ENCODE results near the gene TIMM17B. TPM values are rescaled to one million over a fixed set of nuclear protein-coding genes. Genes with fewer than 3 reads are reported as not detected.

The TIMM17B gene
- total RNA-seq, result 10 to 100 TPM; 40.5 to 52.1 (median 49.3) TPM
- 24.1 TPM for total RNA-seq (2013)
- 16.9 to 51.5 (median 26.0) reads per million in 29 experiments for total RNA-seq

- Mint-ChIP-seq H3K4me1 (peaks cover 16 to 34% (median 19%) of the 10 kb centered on the region in 3 donors), H3K4me3 (peak within 1 kb of the TSS; percentile 75 to 89 (median 85)), H3K27ac (peak within 1 kb of the TSS; percentile 94 to 95), H3K27me3 (peaks cover 0 to 5% of the 10 kb centered on the region in 2 donors), H3K36me3 (peaks cover 6% of the 10 kb centered on the region), H3K9me3 (no peaks in the 10 kb centered on the region)
- Histone ChIP-seq H3K36me3 (ENCODE audit: control insufficient read depth in 2 of 2, extremely low read depth in 1 of 2, insufficient read depth in 1 of 2, low read length in 1 of 2) (peaks cover 5 to 26% of the 10 kb centered on the region in 2 donors), H3K27me3 (replicated peaks in 1 of 2; ENCODE audit: control insufficient read depth in 2 of 2, extremely low read depth in 1 of 2, insufficient read depth in 2 of 2, low read length in 1 of 2) (no peaks in the 10 kb centered on the region), H3K4me3 (ENCODE audit: control insufficient read depth in 1 of 2, extremely low read depth in 1 of 2, low read length in 1 of 2) (peak within 1 kb of the TSS; percentile 66 to 94), H3K9me3 (no peaks in the 10 kb centered on the region), H3K4me1 (ENCODE audit: control insufficient read depth in 1 of 2, extremely low read depth in 1 of 2, insufficient read depth in 2 of 2, low read length in 2 of 2) (peaks cover 2 to 32% of the 10 kb centered on the region in 2 experiments), H3K27ac (ENCODE audit: low read length) (peak within 1 kb of the TSS; percentile 97)
- ATAC-seq (replicated peaks in 1 of 4) (peak; percentile 85 to 92 (median 90)), DNase-seq (peak; percentile 72 to 93 (median 86))
- POLR2A ChIA-PET, result interaction anchor here (0.5 to 2.1 kb wide), 14 partner anchors 9 to 1091 kb away, joined by 3 to 16 read pairs (median 4); partner anchors contain the start of genes SLC35A2 (in 2 of the 2), HDAC6 (in 1 of the 2), OTUD5 (in 1 of the 2) and SUV39H1 (in 1 of the 2)
- WGBS (ENCODE audit: insufficient coverage), result under 1% methylated on average over 30 of the region's 49 CpGs
- CTCF ChIA-PET, result interaction anchor here (0.7 to 1.2 kb wide), 4 partner anchors 39 to 249 kb away, joined by 3 to 6 read pairs (median 4); partner anchors contain the start of gene PCSK1N (in 1 of the 2)
Observed at GRCh38 chrX:48897625-48898306, at the start of gene TIMM17B, which contains the start of gene PQBP1. Gene TIMM17B, minus strand, starts transcription at chrX:48897768. Its CDS starts 19 bp downstream, at chrX:48897749. Gene PQBP1, plus strand, starts transcription at chrX:48897930. Its CDS starts 580 bp downstream, at chrX:48898510.

GRCh38 chrX:48945517-48946348 lies 48.2 kb upstream of the TIMM17B start:
- H3K4me1 ChIP-seq (ENCODE audit: control insufficient read depth in 1 of 2, extremely low read depth in 1 of 2, insufficient read depth in 2 of 2, low read length in 2 of 2), result peaks cover 3 to 58% of the 10 kb centered on the region in 2 experiments
- H3K4me1 Mint-ChIP-seq, result peaks cover 53 to 62% (median 57%) of the 10 kb centered on the region in 3 donors

DNA sequence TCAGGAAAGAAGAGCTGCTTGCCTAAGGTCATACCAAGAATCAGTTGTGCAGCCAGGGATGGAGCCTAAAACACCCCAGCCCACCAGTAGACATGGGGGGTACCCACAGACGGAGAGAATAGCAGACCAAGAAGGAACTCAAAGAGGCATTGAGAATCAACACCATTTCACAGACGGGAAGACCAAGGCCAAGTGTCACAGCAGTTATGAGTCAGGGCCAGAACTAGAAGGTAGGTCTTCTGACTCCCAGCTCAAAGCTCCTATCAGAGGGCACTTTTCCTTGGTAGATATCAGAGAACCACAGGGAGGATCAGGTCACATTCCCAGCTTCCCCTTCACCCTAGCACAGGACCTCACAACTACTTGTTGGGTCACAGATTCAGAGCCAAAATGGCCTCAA lies 45.3 kb upstream of the TIMM17B start:
- Mint-ChIP-seq H3K4me1 (peaks cover 81 to 83% (median 81%) of the 10 kb centered on the region in 3 donors), H3K27me3 (no peaks in the 10 kb centered on the region), H3K4me3 (peak overlapping the region in 2 of 3 donors; percentile 48 to 58), H3K27ac (peak overlapping the region; percentile 90 to 95), H3K36me3 (peaks cover 16% of the 10 kb centered on the region), H3K9me3 (no peaks in the 10 kb centered on the region)
- ChIA-PET POLR2A (no interaction called here), CTCF (interaction anchor here (0.6 to 1.3 kb wide), 2 partner anchors 22 to 141 kb away, joined by 3 to 4 read pairs; partner anchors contain the start of gene HDAC6 (in 1 of the 2))
- Histone ChIP-seq H3K27me3 (replicated peaks in 1 of 2; ENCODE audit: control insufficient read depth in 2 of 2, extremely low read depth in 1 of 2, insufficient read depth in 2 of 2, low read length in 1 of 2) (no peaks in the 10 kb centered on the region), H3K9me3 (no peaks in the 10 kb centered on the region), H3K4me3 (ENCODE audit: control insufficient read depth in 1 of 2, extremely low read depth in 1 of 2, low read length in 1 of 2) (no peak overlapping the region), H3K4me1 (ENCODE audit: control insufficient read depth in 1 of 2, extremely low read depth in 1 of 2, insufficient read depth in 2 of 2, low read length in 2 of 2) (peaks cover 12 to 77% of the 10 kb centered on the region in 2 experiments), H3K27ac (ENCODE audit: low read length) (peak overlapping the region; percentile 38), H3K36me3 (ENCODE audit: control insufficient read depth in 2 of 2, extremely low read depth in 1 of 2, insufficient read depth in 1 of 2, low read length in 1 of 2) (peaks cover 0 to 18% of the 10 kb centered on the region in 2 donors)
- ATAC-seq (replicated peaks in 1 of 4), result no peak
- no CpG with 5 or more reads among the region's 2 CpGs for WGBS (ENCODE audit: insufficient coverage)
- no peak for DNase-seq

More at GRCh38 chrX:48945517-48946348, 48.2 kb upstream of the TIMM17B start:
- Mint-ChIP-seq H3K27me3 (no peaks in the 10 kb centered on the region), H3K36me3 (peaks cover 17% of the 10 kb centered on the region), H3K27ac (peak overlapping the region; percentile 71 to 72), H3K4me3 (peak overlapping the region; percentile 9 to 61 (median 28)), H3K9me3 (no peaks in the 10 kb centered on the region)
- H3K36me3 ChIP-seq (ENCODE audit: control insufficient read depth in 2 of 2, extremely low read depth in 1 of 2, insufficient read depth in 1 of 2, low read length in 1 of 2), result peaks cover 0 to 23% of the 10 kb centered on the region in 2 donors
- H3K27me3 ChIP-seq (replicated peaks in 1 of 2; ENCODE audit: control insufficient read depth in 2 of 2, extremely low read depth in 1 of 2, insufficient read depth in 2 of 2, low read length in 1 of 2), result no peaks in the 10 kb centered on the region
- WGBS (ENCODE audit: insufficient coverage), result no CpG with 5 or more reads among the region's 8 CpGs
- H3K27ac ChIP-seq (ENCODE audit: low read length), result no peak overlapping the region
- H3K9me3 ChIP-seq, result no peaks in the 10 kb centered on the region
- H3K4me3 ChIP-seq (ENCODE audit: control insufficient read depth in 1 of 2, extremely low read depth in 1 of 2, low read length in 1 of 2), result no peak overlapping the region
- peak in 33 of 35 experiments; percentile 25 to 71 (median 47) for DNase-seq
- CTCF ChIA-PET, result interaction anchor here (0.7 to 1.7 kb wide), 9 partner anchors 8 to 1173 kb away, joined by 3 to 5 read pairs (median 3); partner anchors contain the start of gene SLC35A2 (in 1 of the 2)
- ATAC-seq (replicated peaks in 1 of 4), result peak; percentile 55 to 66 (median 63)
- POLR2A ChIA-PET, result interaction anchor here in 1 of 2 donors (0.7 to 1.0 kb wide), 2 partner anchors 12 to 20 kb away, joined by 3 to 6 read pairs; no protein-coding TSS in a partner anchor

DNA sequence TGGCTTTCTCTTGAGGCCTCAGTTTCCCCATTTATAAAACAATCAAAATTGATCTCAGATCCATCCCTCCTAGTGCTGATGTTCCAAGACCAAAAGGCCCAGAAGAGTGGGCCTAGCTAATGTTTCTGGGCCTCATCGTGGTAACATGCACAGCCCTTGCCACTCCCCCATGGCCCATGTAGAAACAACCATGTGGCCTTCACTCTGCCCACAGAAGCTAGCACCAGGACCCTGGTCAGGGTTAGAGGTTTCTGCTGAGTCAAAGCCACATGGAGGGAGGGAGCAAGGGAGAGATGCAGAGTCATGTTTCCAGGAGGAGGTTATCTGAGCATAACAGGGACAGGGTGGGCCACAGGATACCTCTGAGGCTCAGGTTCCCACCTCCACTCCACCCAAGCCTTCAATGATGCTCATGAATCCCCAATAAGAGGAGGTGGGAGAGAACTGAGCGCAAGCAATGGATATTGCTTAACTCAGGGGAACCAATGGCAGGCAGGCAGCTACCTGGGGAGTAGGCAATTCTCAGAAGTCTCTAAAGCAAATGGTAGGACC lies 42.9 kb upstream of the TIMM17B start:
- H3K36me3 ChIP-seq (ENCODE audit: control insufficient read depth in 2 of 2, extremely low read depth in 1 of 2, insufficient read depth in 1 of 2, low read length in 1 of 2), result peaks cover 0 to 12% of the 10 kb centered on the region in 2 donors
- Mint-ChIP-seq H3K27me3 (no peaks in the 10 kb centered on the region), H3K36me3 (peaks cover 18% of the 10 kb centered on the region), H3K4me1 (peaks cover 88 to 93% (median 90%) of the 10 kb centered on the region in 3 donors), H3K27ac (peak overlapping the region; percentile 92 to 99), H3K4me3 (peak overlapping the region in 2 of 3 donors; percentile 70 to 76), H3K9me3 (no peaks in the 10 kb centered on the region)
- ChIA-PET POLR2A (interaction anchor here (0.6 to 3.5 kb wide), 6 partner anchors 12 to 702 kb away, joined by 3 to 23 read pairs (median 4); partner anchors contain the start of genes OTUD5 (in 1 of the 2), PQBP1 (in 1 of the 2) and TIMM17B (in 1 of the 2)), CTCF (interaction anchor here (0.8 to 2.2 kb wide), 6 partner anchors 9 to 292 kb away, joined by 3 to 7 read pairs (median 4); no protein-coding TSS in a partner anchor)
- no peak overlapping the region for H3K4me3 ChIP-seq (ENCODE audit: control insufficient read depth in 1 of 2, extremely low read depth in 1 of 2, low read length in 1 of 2)
- peaks cover 24 to 89% of the 10 kb centered on the region in 2 experiments for H3K4me1 ChIP-seq (ENCODE audit: control insufficient read depth in 1 of 2, extremely low read depth in 1 of 2, insufficient read depth in 2 of 2, low read length in 2 of 2)
- DNase-seq (no peak), ATAC-seq (replicated peaks in 1 of 4) (no peak)
- no peaks in the 10 kb centered on the region for H3K27me3 ChIP-seq (replicated peaks in 1 of 2; ENCODE audit: control insufficient read depth in 2 of 2, extremely low read depth in 1 of 2, insufficient read depth in 2 of 2, low read length in 1 of 2)
- H3K9me3 ChIP-seq, result no peaks in the 10 kb centered on the region
- WGBS (ENCODE audit: insufficient coverage), result no CpG with 5 or more reads among the region's 2 CpGs
- H3K27ac ChIP-seq (ENCODE audit: low read length), result peak overlapping the region; percentile 98

- H3K4me3 Mint-ChIP-seq, result peak overlapping the region; percentile 67 to 76 (median 70)
- ATAC-seq (replicated peaks in 1 of 4), result peak; percentile 16 to 28 (median 20)
- Histone ChIP-seq H3K9me3 (no peaks in the 10 kb centered on the region), H3K27ac (ENCODE audit: low read length) (peak overlapping the region; percentile 98), H3K4me1 (ENCODE audit: control insufficient read depth in 1 of 2, extremely low read depth in 1 of 2, insufficient read depth in 2 of 2, low read length in 2 of 2) (peaks cover 31 to 93% of the 10 kb centered on the region in 2 experiments), H3K27me3 (replicated peaks in 1 of 2; ENCODE audit: control insufficient read depth in 2 of 2, extremely low read depth in 1 of 2, insufficient read depth in 2 of 2, low read length in 1 of 2) (no peaks in the 10 kb centered on the region), H3K36me3 (ENCODE audit: control insufficient read depth in 2 of 2, extremely low read depth in 1 of 2, insufficient read depth in 1 of 2, low read length in 1 of 2) (peaks cover 0 to 12% of the 10 kb centered on the region in 2 donors), H3K4me3 (ENCODE audit: control insufficient read depth in 1 of 2, extremely low read depth in 1 of 2, low read length in 1 of 2) (peak overlapping the region in 1 of 2 donors; percentile 14)
- no peaks in the 10 kb centered on the region for H3K9me3 Mint-ChIP-seq
- H3K27me3 Mint-ChIP-seq, result no peaks in the 10 kb centered on the region
- H3K4me1 Mint-ChIP-seq, result peaks cover 95 to 98% (median 96%) of the 10 kb centered on the region in 3 donors
- no CpG with 5 or more reads among the region's 3 CpGs for WGBS (ENCODE audit: insufficient coverage)
- POLR2A ChIA-PET, result interaction anchor here (0.6 to 3.5 kb wide), 9 partner anchors 9 to 703 kb away, joined by 3 to 23 read pairs (median 4); partner anchors contain the start of genes GRIPAP1 (in 1 of the 2), OTUD5 (in 1 of the 2), PQBP1 (in 1 of the 2) and TIMM17B (in 1 of the 2)
- peak in 18 of 35 experiments; percentile 10 to 59 (median 36) for DNase-seq
- peak overlapping the region; percentile 92 to 99 for H3K27ac Mint-ChIP-seq
- H3K36me3 Mint-ChIP-seq, result peaks cover 22% of the 10 kb centered on the region
- CTCF ChIA-PET, result interaction anchor here (0.8 to 2.2 kb wide), 7 partner anchors 10 to 291 kb away, joined by 3 to 7 read pairs (median 4); partner anchors contain the start of gene SLC35A2 (in 1 of the 2)
Observed at GRCh38 chrX:48939524-48940228, 42.1 kb upstream of the TIMM17B start.

All from T-cell (primary cell).